ENCODE results near the gene AATK. TPM values are rescaled to one million over a fixed set of nuclear protein-coding genes. Genes with fewer than 3 reads are reported as not detected.

Gene AATK
- total RNA-seq, 2 experiments from 2014 or later = 0.25 to 0.82 TPM

DNA sequence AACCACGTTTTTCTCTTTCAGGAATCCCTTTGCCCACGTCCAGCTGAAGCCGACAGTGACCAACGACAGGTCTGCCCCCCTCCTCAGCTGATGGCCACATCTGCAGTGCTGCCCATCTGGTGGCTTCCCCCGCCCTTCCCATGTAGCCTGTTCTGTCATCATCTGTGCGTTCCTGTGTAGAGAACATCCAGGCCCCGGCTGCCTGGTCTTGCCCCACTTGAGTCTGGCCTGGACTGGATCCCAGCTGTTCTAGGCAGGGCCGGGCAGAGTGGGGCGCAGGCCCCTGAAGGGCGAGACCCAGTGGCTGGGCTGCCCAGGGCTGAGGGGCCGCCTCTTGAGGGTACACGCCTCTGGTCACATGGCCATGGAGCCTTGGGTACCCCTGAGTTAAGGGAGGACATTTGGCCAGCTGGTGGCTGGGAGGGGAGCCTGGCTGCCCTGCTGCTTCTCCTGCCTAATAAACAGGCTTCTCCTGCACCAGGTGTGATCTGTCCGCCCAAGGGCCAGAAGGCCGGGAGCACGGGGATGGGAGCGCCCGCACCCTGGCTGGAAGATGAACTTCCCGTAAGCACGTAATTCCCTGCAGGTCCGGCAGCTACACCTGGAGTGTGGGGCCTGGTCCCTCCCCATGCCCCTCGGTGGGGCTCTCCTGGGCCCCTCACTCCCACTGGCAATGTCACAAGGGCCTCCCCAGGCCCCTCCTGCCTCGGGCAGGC lies 50.1 kb downstream of the AATK start:
- Histone ChIP-seq H3K36me3 (ENCODE audit: insufficient read depth, low read length) (no peaks in the 10 kb centered on the region), H3K4me1 (ENCODE audit: insufficient read depth, low read length) (peaks cover 14% of the 10 kb centered on the region), H3K27ac (ENCODE audit: low read depth in 1 of 2, low read length in 2 of 2) (no peak overlapping the region), H3K4me3 (ENCODE audit: low read length) (no peak overlapping the region), H3K27me3 (ENCODE audit: control insufficient read depth in 1 of 2, insufficient read depth in 2 of 2, low read length in 2 of 2) (no peaks in the 10 kb centered on the region), H3K9me3 (ENCODE audit: control insufficient read depth in 1 of 2, insufficient read depth in 1 of 2, low read length in 2 of 2) (peaks cover 0 to 13% of the 10 kb centered on the region in 2 experiments)
- H3K27me3 Mint-ChIP-seq = no peaks in the 10 kb centered on the region
- H3K36me3 Mint-ChIP-seq (ENCODE audit: low read depth) = no peaks in the 10 kb centered on the region
- intact Hi-C loops (cut with DNase I, micrococcal nuclease) = no loop called here
- no peak for DNase-seq
- no peaks in the 10 kb centered on the region for H3K4me1 Mint-ChIP-seq (ENCODE audit: low read depth)
- no peak overlapping the region for H3K27ac Mint-ChIP-seq
- TF ChIP-seq, protein P1, sequence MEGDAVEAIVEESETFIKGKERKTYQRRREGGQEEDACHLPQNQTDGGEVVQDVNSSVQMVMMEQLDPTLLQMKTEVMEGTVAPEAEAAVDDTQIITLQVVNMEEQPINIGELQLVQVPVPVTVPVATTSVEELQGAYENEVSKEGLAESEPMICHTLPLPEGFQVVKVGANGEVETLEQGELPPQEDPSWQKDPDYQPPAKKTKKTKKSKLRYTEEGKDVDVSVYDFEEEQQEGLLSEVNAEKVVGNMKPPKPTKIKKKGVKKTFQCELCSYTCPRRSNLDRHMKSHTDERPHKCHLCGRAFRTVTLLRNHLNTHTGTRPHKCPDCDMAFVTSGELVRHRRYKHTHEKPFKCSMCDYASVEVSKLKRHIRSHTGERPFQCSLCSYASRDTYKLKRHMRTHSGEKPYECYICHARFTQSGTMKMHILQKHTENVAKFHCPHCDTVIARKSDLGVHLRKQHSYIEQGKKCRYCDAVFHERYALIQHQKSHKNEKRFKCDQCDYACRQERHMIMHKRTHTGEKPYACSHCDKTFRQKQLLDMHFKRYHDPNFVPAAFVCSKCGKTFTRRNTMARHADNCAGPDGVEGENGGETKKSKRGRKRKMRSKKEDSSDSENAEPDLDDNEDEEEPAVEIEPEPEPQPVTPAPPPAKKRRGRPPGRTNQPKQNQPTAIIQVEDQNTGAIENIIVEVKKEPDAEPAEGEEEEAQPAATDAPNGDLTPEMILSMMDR (IDR thresholded peaks at IDR 0.05) = no peak
- POLR2A ChIA-PET = no interaction called here
- H3K9me3 Mint-ChIP-seq = no peaks in the 10 kb centered on the region
- CTCF ChIA-PET = interaction anchor here (4.8 kb wide), 1 partner anchor 14 kb away, joined by 13 read pairs; no protein-coding TSS in a partner anchor
- no peak for ATAC-seq (ENCODE audit: poor library complexity)
- no peak overlapping the region for H3K4me3 Mint-ChIP-seq

DNA sequence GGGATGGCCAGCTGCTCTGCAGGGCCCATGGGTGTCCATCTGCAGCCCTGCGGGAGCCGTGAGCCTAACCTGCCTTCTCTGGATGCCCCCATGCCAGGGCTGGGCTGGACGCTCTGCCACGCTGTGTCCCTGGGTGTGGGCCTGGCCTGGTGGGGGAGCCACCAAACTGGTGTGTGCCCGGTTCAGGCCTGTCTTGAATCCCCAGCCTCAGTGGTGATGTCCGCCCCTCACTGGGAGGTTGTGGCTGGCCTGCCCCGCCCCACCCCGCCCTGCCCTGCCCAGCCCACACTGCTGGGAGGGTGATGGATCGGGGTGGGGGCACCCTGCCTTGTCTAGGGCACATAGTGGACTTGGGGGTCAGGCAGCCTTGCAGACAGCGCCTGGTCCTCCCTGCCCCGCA lies 50.8 kb downstream of the AATK start:
- no peak for DNase-seq
- Mint-ChIP-seq H3K9me3 (no peaks in the 10 kb centered on the region), H3K4me3 (no peak overlapping the region), H3K36me3 (ENCODE audit: low read depth) (no peaks in the 10 kb centered on the region), H3K27ac (no peak overlapping the region), H3K4me1 (ENCODE audit: low read depth) (no peaks in the 10 kb centered on the region), H3K27me3 (no peaks in the 10 kb centered on the region)
- no peak for ATAC-seq (ENCODE audit: poor library complexity)
- Histone ChIP-seq H3K36me3 (ENCODE audit: insufficient read depth, low read length) (no peaks in the 10 kb centered on the region), H3K4me1 (ENCODE audit: insufficient read depth, low read length) (peaks cover 14% of the 10 kb centered on the region), H3K4me3 (ENCODE audit: low read length) (no peak overlapping the region), H3K9me3 (ENCODE audit: control insufficient read depth in 1 of 2, insufficient read depth in 1 of 2, low read length in 2 of 2) (peaks cover 0 to 13% of the 10 kb centered on the region in 2 experiments), H3K27me3 (ENCODE audit: control insufficient read depth in 1 of 2, insufficient read depth in 2 of 2, low read length in 2 of 2) (no peaks in the 10 kb centered on the region), H3K27ac (ENCODE audit: low read depth in 1 of 2, low read length in 2 of 2) (no peak overlapping the region)
- CTCF ChIA-PET = interaction anchor here (4.8 kb wide), 1 partner anchor 14 kb away, joined by 13 read pairs; no protein-coding TSS in a partner anchor
- POLR2A ChIA-PET = no interaction called here
- intact Hi-C loops (cut with DNase I, micrococcal nuclease) = no loop called here
- TF ChIP-seq, protein P1 (IDR thresholded peaks at IDR 0.05) = no peak

DNA sequence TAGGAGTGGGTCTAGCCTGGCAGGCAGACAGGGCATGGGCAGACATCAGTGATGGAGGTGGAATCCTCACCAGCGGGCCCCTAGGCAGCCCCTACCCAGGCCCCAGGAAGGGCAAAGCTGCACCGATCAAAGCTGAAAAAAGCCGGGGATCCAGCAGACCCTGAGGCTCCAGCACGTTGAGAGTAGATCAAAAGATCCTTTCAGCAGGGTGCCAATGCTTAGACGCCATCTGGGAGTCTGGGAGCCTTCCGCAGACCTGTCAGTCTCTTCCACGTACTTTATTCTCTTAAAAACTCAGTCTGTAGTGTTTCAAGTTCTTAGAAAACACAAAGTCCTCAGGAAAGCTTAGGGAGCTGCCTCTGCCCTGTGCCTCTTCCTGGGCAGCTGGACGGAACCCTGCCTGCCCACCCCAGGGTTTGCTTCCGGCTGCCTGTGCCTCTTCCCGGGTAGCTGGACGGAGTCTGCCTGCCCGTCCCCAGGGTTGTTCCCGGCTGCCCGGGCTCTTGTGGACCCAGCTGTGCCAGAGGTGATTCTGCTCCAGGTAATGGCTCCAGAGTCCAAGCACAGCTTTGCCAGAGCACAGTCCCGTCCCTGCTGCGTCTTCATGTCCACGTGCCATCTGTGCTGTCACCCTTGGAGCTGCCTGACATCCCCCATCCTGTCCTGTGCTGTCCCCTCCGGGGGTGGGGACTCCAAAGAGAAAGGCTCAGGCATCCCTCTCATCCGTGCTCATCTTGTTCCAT lies 51.5 kb downstream of the AATK start:
- Histone ChIP-seq H3K36me3 (ENCODE audit: insufficient read depth, low read length) (no peaks in the 10 kb centered on the region), H3K9me3 (ENCODE audit: control insufficient read depth in 1 of 2, insufficient read depth in 1 of 2, low read length in 2 of 2) (peaks cover 0 to 13% of the 10 kb centered on the region in 2 experiments), H3K27ac (ENCODE audit: low read depth in 1 of 2, low read length in 2 of 2) (no peak overlapping the region), H3K4me1 (ENCODE audit: insufficient read depth, low read length) (peaks cover 11% of the 10 kb centered on the region), H3K27me3 (ENCODE audit: control insufficient read depth in 1 of 2, insufficient read depth in 2 of 2, low read length in 2 of 2) (no peaks in the 10 kb centered on the region), H3K4me3 (ENCODE audit: low read length) (no peak overlapping the region)
- Mint-ChIP-seq H3K27me3 (no peaks in the 10 kb centered on the region), H3K4me1 (ENCODE audit: low read depth) (no peaks in the 10 kb centered on the region), H3K36me3 (ENCODE audit: low read depth) (no peaks in the 10 kb centered on the region), H3K9me3 (no peaks in the 10 kb centered on the region), H3K4me3 (no peak overlapping the region), H3K27ac (no peak overlapping the region)
- DNase-seq (no peak), ATAC-seq (ENCODE audit: poor library complexity) (no peak)
- ChIA-PET POLR2A (no interaction called here), CTCF (no interaction called here)
- TF ChIP-seq, protein P1 (IDR thresholded peaks at IDR 0.05) = no peak
- intact Hi-C loops (cut with DNase I, micrococcal nuclease) = no loop called here
